HEK293 (cell line): ENCODE measurements around the gene GTF2A1.

Source experiments
- CTCF ChIA-PET: fragments of 350-600 bp; formaldehyde crosslinking; extraction: SDS; loops from one replicate; lab custom pipeline; 2021; ENCODE audit warnings: antibody characterized with exemption; lab: Yijun Ruan, JAX
- POLR2A ChIA-PET: fragments of 300-600 bp; formaldehyde crosslinking; extraction: SDS; loops from one replicate; lab custom pipeline; 2020; ENCODE audit warnings: antibody characterized with exemption, inconsistent platforms; lab: Yijun Ruan, JAX
- H3K27ac ChIP-seq: fragments of 200-500 bp; sonication (Bioruptor generic); 2 replicates; pipeline ENCODE4 v1.5.1; 2014; ENCODE audit warnings: low read depth, low read length, control low read depth, inconsistent platforms; ENCODE audit errors: extremely low read depth
- H3K36me3 ChIP-seq, 2 experiments: fragments of 200-500 bp in 1 of 2; sonication (Bioruptor generic) in 1 of 2; 1 replicate in 1 of 2; 2 replicates in 1 of 2; pipeline ENCODE4 v1.5.1; 2014 to 2017; ENCODE audit warnings: inconsistent platforms in 2 of 2, low read length in 2 of 2; ENCODE audit not compliant: control insufficient read depth in 2 of 2, insufficient read depth in 1 of 2
- H3K4me1 ChIP-seq: fragments of 200-500 bp; sonication (Bioruptor generic); 2 replicates; pipeline ENCODE4 v1.5.1; 2014; ENCODE audit warnings: mild to moderate bottlenecking, low read length, inconsistent platforms; ENCODE audit not compliant: control insufficient read depth, insufficient read depth
- H3K4me3 ChIP-seq: 2 replicates; pipeline ENCODE4 v1.5.1; 2011; ENCODE audit warnings: low read depth, mild to moderate bottlenecking, control low read depth, low read length, moderate library complexity
- H3K9me3 ChIP-seq: fragments of 200-500 bp; sonication (Bioruptor generic); 2 replicates; pipeline ENCODE4 v1.5.1; 2014; ENCODE audit warnings: low read depth, low read length, inconsistent platforms; ENCODE audit not compliant: control insufficient read depth, insufficient read depth
- FEZF1 ChIP-seq: fragments of 450-650 bp; formaldehyde crosslinking; IDR thresholded peaks from 2 replicates; pipeline ENCODE4 v1.5.1; 2016; ENCODE audit warnings: missing biosample characterization, missing genetic modification characterization
- HOXA7 ChIP-seq: sonication (generic); formaldehyde crosslinking; IDR thresholded peaks from 2 replicates; pipeline ENCODE4 v1.8.1; 2022; ENCODE audit warnings: missing genetic modification reagents, borderline replicate concordance
- PRDM1 ChIP-seq: fragments of 450-650 bp; formaldehyde crosslinking; IDR thresholded peaks from 2 replicates; pipeline ENCODE4; 2016; ENCODE audit warnings: missing biosample characterization, missing genetic modification characterization
- ZBTB7A ChIP-seq: fragments of 450-650 bp; formaldehyde crosslinking; IDR thresholded peaks from 2 replicates; pipeline ENCODE4 v1.5.1; 2016; ENCODE audit warnings: low read depth, missing biosample characterization, missing genetic modification characterization
- ZNF155 ChIP-seq: fragments of 450-650 bp; formaldehyde crosslinking; IDR thresholded peaks from 2 replicates; pipeline ENCODE4 v1.5.1; 2016; ENCODE audit warnings: missing biosample characterization, missing genetic modification characterization
- ZNF302 ChIP-seq: fragments of 450-650 bp; formaldehyde crosslinking; IDR thresholded peaks from 2 replicates; pipeline ENCODE4 v1.5.1; 2016; ENCODE audit warnings: missing biosample characterization, missing genetic modification characterization, low read depth
- ZNF350 ChIP-seq: fragments of 450-650 bp; formaldehyde crosslinking; IDR thresholded peaks from 2 replicates; pipeline ENCODE4 v1.5.0; 2017; ENCODE audit warnings: missing biosample characterization, mild to moderate bottlenecking, missing genetic modification characterization
- ZNF433 ChIP-seq: fragments of 450-650 bp; formaldehyde crosslinking; IDR thresholded peaks from 2 replicates; pipeline ENCODE4 v1.5.1; 2016; ENCODE audit warnings: missing biosample characterization, missing genetic modification characterization, low read depth
- ZNF510 ChIP-seq: fragments of 450-650 bp; formaldehyde crosslinking; IDR thresholded peaks from 2 replicates; pipeline ENCODE4 v1.5.1; 2018; ENCODE audit warnings: mild to moderate bottlenecking, missing genetic modification characterization, missing biosample characterization; ENCODE audit not compliant: insufficient replicate concordance
- ZNF544 ChIP-seq: fragments of 450-650 bp; formaldehyde crosslinking; IDR thresholded peaks from 2 replicates; pipeline ENCODE4 v1.5.0; 2017; ENCODE audit warnings: missing biosample characterization, missing genetic modification characterization
- ZNF560 ChIP-seq: fragments of 450-650 bp; formaldehyde crosslinking; IDR thresholded peaks from 2 replicates; pipeline ENCODE4 v1.5.1; 2017; ENCODE audit warnings: missing biosample characterization, missing genetic modification characterization, borderline replicate concordance
- ZNF658 ChIP-seq: fragments of 450-650 bp; formaldehyde crosslinking; IDR thresholded peaks from 2 replicates; pipeline ENCODE4; 2016; ENCODE audit warnings: missing biosample characterization, missing genetic modification characterization
- ZNF76 ChIP-seq: fragments of 450-650 bp; formaldehyde crosslinking; IDR thresholded peaks from 2 replicates; pipeline ENCODE4; 2016; ENCODE audit warnings: low read depth, missing biosample characterization, missing genetic modification characterization, borderline replicate concordance
- ZSCAN30 ChIP-seq: fragments of 450-650 bp; IDR thresholded peaks from 2 replicates; pipeline ENCODE4 v1.5.1; 2018; ENCODE audit warnings: missing biosample characterization, mild to moderate bottlenecking, missing genetic modification characterization, moderate library complexity
- TF ChIP-seq, protein P1 (sequence below): fragments of 450-650 bp; formaldehyde crosslinking; IDR thresholded peaks from 2 replicates; pipeline ENCODE4 v1.5.1; 2016; ENCODE audit warnings: missing biosample characterization, missing genetic modification characterization
- TF ChIP-seq, protein P2 (sequence below): fragments of 450-650 bp; formaldehyde crosslinking; IDR thresholded peaks from 2 replicates; pipeline ENCODE4 v1.5.1; 2016; ENCODE audit warnings: missing biosample characterization, missing genetic modification characterization, low read depth
- TF ChIP-seq, protein P3 (sequence below): fragments of 450-650 bp; formaldehyde crosslinking; optimal IDR thresholded peaks from 2 replicates; pipeline ENCODE3; 2016; ENCODE audit warnings: missing biosample characterization, mild to moderate bottlenecking, missing genetic modification characterization
- TF ChIP-seq, protein P4 (sequence below): fragments of 450-650 bp; IDR thresholded peaks from 2 replicates; pipeline ENCODE4 v1.5.1; 2018; ENCODE audit warnings: missing biosample characterization, missing genetic modification characterization
- TF ChIP-seq, protein P5 (sequence below): fragments of 450-650 bp; formaldehyde crosslinking; IDR thresholded peaks from 2 replicates; pipeline ENCODE4 v1.5.0; 2017; ENCODE audit warnings: missing biosample characterization, missing genetic modification characterization, borderline replicate concordance

The GTF2A1 gene

DNA sequence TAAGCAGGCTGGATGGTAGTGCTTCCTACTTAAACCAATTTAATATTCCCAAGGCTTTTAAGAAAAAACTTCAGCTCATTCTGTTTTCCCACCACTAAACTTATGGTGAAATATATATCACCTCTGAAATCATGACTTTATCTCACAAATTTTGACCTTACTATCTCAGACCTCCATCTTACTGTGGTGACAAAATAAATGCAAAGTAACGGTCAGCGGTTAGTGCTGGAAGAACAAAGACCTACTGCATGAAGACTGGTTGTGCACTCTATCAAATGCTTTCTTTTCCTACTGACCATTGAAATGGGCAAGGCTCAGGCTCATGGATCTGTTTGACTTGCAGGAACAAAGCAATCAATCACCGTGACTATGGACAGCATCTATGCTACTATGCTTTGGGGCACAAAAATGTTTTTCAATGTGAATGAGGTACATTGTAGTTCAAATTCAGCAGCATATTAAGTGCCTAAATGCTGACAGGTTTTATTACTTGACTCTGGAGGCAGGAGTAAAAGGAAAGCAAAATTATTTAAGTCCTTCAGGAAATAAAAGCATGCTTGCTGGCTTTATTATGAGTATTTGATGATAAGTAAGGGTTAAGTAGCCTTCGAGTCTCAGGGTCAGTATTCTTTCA is 43.1 kb upstream of the GTF2A1 start:
- H3K4me3 ChIP-seq: no peak overlapping the region
- H3K4me1 ChIP-seq: no peaks in the 10 kb centered on the region
- H3K36me3 ChIP-seq: peaks cover 0 to 8% of the 10 kb centered on the region in 2 experiments; a peak in 1 of 3 replicates
- ChIA-PET POLR2A (no interaction called here), CTCF (interaction anchor here (1.9 to 10.2 kb wide), 2 partner anchors 189 to 200 kb away, joined by 11 to 169 read pairs; no protein-coding TSS in a partner anchor)
- no peaks in the 10 kb centered on the region for H3K9me3 ChIP-seq
- no peak overlapping the region for H3K27ac ChIP-seq
- no peak for TF ChIP-seq ZNF658 (tag by site-specific recombination)
- TF ChIP-seq, protein P1, sequence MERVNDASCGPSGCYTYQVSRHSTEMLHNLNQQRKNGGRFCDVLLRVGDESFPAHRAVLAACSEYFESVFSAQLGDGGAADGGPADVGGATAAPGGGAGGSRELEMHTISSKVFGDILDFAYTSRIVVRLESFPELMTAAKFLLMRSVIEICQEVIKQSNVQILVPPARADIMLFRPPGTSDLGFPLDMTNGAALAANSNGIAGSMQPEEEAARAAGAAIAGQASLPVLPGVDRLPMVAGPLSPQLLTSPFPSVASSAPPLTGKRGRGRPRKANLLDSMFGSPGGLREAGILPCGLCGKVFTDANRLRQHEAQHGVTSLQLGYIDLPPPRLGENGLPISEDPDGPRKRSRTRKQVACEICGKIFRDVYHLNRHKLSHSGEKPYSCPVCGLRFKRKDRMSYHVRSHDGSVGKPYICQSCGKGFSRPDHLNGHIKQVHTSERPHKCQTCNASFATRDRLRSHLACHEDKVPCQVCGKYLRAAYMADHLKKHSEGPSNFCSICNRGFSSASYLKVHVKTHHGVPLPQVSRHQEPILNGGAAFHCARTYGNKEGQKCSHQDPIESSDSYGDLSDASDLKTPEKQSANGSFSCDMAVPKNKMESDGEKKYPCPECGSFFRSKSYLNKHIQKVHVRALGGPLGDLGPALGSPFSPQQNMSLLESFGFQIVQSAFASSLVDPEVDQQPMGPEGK (tag by site-specific recombination): no peak
- TF ChIP-seq, protein P2, sequence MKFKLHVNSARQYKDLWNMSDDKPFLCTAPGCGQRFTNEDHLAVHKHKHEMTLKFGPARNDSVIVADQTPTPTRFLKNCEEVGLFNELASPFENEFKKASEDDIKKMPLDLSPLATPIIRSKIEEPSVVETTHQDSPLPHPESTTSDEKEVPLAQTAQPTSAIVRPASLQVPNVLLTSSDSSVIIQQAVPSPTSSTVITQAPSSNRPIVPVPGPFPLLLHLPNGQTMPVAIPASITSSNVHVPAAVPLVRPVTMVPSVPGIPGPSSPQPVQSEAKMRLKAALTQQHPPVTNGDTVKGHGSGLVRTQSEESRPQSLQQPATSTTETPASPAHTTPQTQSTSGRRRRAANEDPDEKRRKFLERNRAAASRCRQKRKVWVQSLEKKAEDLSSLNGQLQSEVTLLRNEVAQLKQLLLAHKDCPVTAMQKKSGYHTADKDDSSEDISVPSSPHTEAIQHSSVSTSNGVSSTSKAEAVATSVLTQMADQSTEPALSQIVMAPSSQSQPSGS (tag by site-specific recombination): no peak
- TF ChIP-seq ZNF350: no peak
- no peak for TF ChIP-seq ZNF544 (tag by site-specific recombination)
- no peak for TF ChIP-seq ZNF302
- no peak for TF ChIP-seq ZBTB7A (tag by site-specific recombination)
- no peak for TF ChIP-seq HOXA7 (CRISPR knock-in tag)
- no peak for TF ChIP-seq ZNF155 (tag by site-specific recombination)
- TF ChIP-seq ZNF76 (tag by site-specific recombination): no peak
- no peak for TF ChIP-seq FEZF1 (tag by site-specific recombination)
- TF ChIP-seq ZSCAN30: no peak
- TF ChIP-seq, protein P3, sequence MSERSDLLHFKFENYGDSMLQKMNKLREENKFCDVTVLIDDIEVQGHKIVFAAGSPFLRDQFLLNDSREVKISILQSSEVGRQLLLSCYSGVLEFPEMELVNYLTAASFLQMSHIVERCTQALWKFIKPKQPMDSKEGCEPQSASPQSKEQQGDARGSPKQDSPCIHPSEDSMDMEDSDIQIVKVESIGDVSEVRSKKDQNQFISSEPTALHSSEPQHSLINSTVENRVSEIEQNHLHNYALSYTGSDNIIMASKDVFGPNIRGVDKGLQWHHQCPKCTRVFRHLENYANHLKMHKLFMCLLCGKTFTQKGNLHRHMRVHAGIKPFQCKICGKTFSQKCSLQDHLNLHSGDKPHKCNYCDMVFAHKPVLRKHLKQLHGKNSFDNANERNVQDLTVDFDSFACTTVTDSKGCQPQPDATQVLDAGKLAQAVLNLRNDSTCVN (tag by site-specific recombination): no peak
- TF ChIP-seq ZNF510: no peak
- TF ChIP-seq, protein P4, sequence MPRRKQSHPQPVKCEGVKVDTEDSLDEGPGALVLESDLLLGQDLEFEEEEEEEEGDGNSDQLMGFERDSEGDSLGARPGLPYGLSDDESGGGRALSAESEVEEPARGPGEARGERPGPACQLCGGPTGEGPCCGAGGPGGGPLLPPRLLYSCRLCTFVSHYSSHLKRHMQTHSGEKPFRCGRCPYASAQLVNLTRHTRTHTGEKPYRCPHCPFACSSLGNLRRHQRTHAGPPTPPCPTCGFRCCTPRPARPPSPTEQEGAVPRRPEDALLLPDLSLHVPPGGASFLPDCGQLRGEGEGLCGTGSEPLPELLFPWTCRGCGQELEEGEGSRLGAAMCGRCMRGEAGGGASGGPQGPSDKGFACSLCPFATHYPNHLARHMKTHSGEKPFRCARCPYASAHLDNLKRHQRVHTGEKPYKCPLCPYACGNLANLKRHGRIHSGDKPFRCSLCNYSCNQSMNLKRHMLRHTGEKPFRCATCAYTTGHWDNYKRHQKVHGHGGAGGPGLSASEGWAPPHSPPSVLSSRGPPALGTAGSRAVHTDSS (tag by site-specific recombination): no peak
- TF ChIP-seq PRDM1 (tag by site-specific recombination): no peak
- TF ChIP-seq, protein P5, sequence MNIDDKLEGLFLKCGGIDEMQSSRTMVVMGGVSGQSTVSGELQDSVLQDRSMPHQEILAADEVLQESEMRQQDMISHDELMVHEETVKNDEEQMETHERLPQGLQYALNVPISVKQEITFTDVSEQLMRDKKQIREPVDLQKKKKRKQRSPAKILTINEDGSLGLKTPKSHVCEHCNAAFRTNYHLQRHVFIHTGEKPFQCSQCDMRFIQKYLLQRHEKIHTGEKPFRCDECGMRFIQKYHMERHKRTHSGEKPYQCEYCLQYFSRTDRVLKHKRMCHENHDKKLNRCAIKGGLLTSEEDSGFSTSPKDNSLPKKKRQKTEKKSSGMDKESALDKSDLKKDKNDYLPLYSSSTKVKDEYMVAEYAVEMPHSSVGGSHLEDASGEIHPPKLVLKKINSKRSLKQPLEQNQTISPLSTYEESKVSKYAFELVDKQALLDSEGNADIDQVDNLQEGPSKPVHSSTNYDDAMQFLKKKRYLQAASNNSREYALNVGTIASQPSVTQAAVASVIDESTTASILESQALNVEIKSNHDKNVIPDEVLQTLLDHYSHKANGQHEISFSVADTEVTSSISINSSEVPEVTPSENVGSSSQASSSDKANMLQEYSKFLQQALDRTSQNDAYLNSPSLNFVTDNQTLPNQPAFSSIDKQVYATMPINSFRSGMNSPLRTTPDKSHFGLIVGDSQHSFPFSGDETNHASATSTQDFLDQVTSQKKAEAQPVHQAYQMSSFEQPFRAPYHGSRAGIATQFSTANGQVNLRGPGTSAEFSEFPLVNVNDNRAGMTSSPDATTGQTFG: no peak
- TF ChIP-seq ZNF433 (tag by site-specific recombination): no peak
- no peak for TF ChIP-seq ZNF560
